Fibroblast of pulmonary artery (primary cell): ENCODE results near the gene SLC19A1.

ENCODE experiments used
- DNase-seq: peaks from one replicate; pipeline ENCODE4 v3.0.0-alpha.2; 2010; ENCODE audit warnings: low read depth
- H3K4me3 ChIP-seq: replicated peaks from 2 replicates; pipeline ENCODE4 v1.5.1; 2011; ENCODE audit warnings: low read depth, mild to moderate bottlenecking, control low read depth, low read length, moderate library complexity
- CTCF ChIP-seq: IDR thresholded peaks from 2 replicates; pipeline ENCODE4 v1.5.1; 2011; ENCODE audit warnings: mild to moderate bottlenecking, control low read depth, low read length, inconsistent platforms; ENCODE audit errors: missing control alignments

Gene SLC19A1

GRCh38 chr21:45508607-45509565 lies 33.4 kb downstream of the SLC19A1 start:
- no peak for DNase-seq
- TF ChIP-seq CTCF: no peak

GRCh38 chr21:45507888-45508508 lies 34.2 kb downstream of the SLC19A1 start:
- H3K4me3 ChIP-seq: no peak overlapping the region
- DNase-seq: no peak
- TF ChIP-seq CTCF: no peak

More at GRCh38 chr21:45508607-45509565, 33.4 kb downstream of the SLC19A1 start:
- no peak overlapping the region for H3K4me3 ChIP-seq

GRCh38 chr21:45507523-45507875 lies 34.7 kb downstream of the SLC19A1 start:
- no peak overlapping the region for H3K4me3 ChIP-seq
- no peak for TF ChIP-seq CTCF
- DNase-seq: no peak

- no peak overlapping the region for H3K4me3 ChIP-seq
- no peak for TF ChIP-seq CTCF
- no peak for DNase-seq
These were observed 35.3 kb downstream of the SLC19A1 start for GRCh38 chr21:45506836-45507522.

GRCh38 chr21:45506241-45506817 lies 35.9 kb downstream of the SLC19A1 start:
- no peak overlapping the region for H3K4me3 ChIP-seq
- TF ChIP-seq CTCF: no peak
- DNase-seq: no peak

GRCh38 chr21:45505416-45506021 lies 36.7 kb downstream of the SLC19A1 start:
- no peak for DNase-seq
- H3K4me3 ChIP-seq: no peak overlapping the region
- no peak for TF ChIP-seq CTCF
